Thoracic aorta (tissue), 2 donors: ENCODE results near the gene MIPEP. TPM values are rescaled to one million over a fixed set of nuclear protein-coding genes. Genes with fewer than 3 reads are reported as not detected.
A peak's percentile ranks its signal among the peaks of the same experiment; 100 is the strongest.

Source experiments
- ATAC-seq: fragments of 150-250 bp; one replicate; pipeline ENCODE4 v1.8.0; 2017; ENCODE audit warnings: low read depth; ENCODE audit not compliant: insufficient number of reproducible peaks, low FRiP score
- DNase-seq: peaks from one replicate; pipeline ENCODE4 v3.0.0-alpha.2; 2020; ENCODE audit warnings: low spot score
- H3K27ac ChIP-seq, 2 donors: fragments of 200-600 bp; sonication (generic); 1 replicate in 1 of 2; 2 replicates in 1 of 2; pipeline ENCODE4 v1.5.1; 2016; ENCODE audit warnings: mild to moderate bottlenecking in 2 of 2, moderate library complexity in 2 of 2
- H3K27me3 ChIP-seq: fragments of 200-600 bp; sonication (generic); replicated peaks from 2 replicates; pipeline ENCODE4 v1.6.0; 2016; ENCODE audit warnings: mild to moderate bottlenecking; ENCODE audit not compliant: insufficient read depth
- H3K36me3 ChIP-seq: fragments of 200-600 bp; sonication (generic); one replicate; pipeline ENCODE4 v1.5.1; 2016
- H3K4me1 ChIP-seq, 2 donors: fragments of 200-600 bp; sonication (generic); 1 replicate in 1 of 2; 2 replicates in 1 of 2; pipeline versions ENCODE4 v1.5.1 to v1.6.0; 2016; ENCODE audit warnings: low read depth in 2 of 2, mild to moderate bottlenecking in 1 of 2; ENCODE audit not compliant: control insufficient read depth in 1 of 2
- H3K4me3 ChIP-seq: fragments of 200-600 bp; sonication (generic); 2 replicates; pipeline ENCODE4 v1.5.1; 2016; ENCODE audit warnings: mild to moderate bottlenecking
- H3K9me3 ChIP-seq: fragments of 200-600 bp; sonication (generic); 2 replicates; pipeline ENCODE4 v1.5.1; 2016
- CTCF ChIP-seq: fragments of 200-600 bp; sonication (generic); IDR thresholded peaks from one replicate; pipeline ENCODE4 v1.5.1; 2019; ENCODE audit warnings: antibody characterized with exemption
- total RNA-seq, 2 donors: library from RNA; depleted of rRNA; stranded (reverse); fragments of >200 nt; gene quantifications; one replicate each; pipeline versions ENCODE4 v1.1.0 to v1.2.3, GENCODE V29; 2016

MIPEP gene
- total RNA-seq, 2 donors from 2014 or later = 11.6 to 12.0 TPM

- Histone ChIP-seq H3K4me1 (no peaks in the 10 kb centered on the region), H3K36me3 (peaks cover 10% of the 10 kb centered on the region), H3K27ac (no peak overlapping the region), H3K27me3 (no peaks in the 10 kb centered on the region), H3K4me3 (no peak overlapping the region), H3K9me3 (no peaks in the 10 kb centered on the region)
- TF ChIP-seq CTCF = peak; percentile 7
- DNase-seq (no peak), ATAC-seq (no peak)
Measured at GRCh38 chr13:23876265-23876664, 12.9 kb downstream of the MIPEP start.

- no peaks in the 10 kb centered on the region for H3K4me1 ChIP-seq
- no peak overlapping the region for H3K4me3 ChIP-seq
- TF ChIP-seq CTCF = peak; percentile 62
- DNase-seq = no peak
- H3K27me3 ChIP-seq = no peaks in the 10 kb centered on the region
- ATAC-seq = no peak
- H3K27ac ChIP-seq = no peak overlapping the region
- H3K9me3 ChIP-seq = no peaks in the 10 kb centered on the region
- H3K36me3 ChIP-seq = no peaks in the 10 kb centered on the region
Measured at GRCh38 chr13:23871616-23872220, 17.5 kb downstream of the MIPEP start.

- no peaks in the 10 kb centered on the region for H3K36me3 ChIP-seq
- no peaks in the 10 kb centered on the region for H3K4me1 ChIP-seq
- H3K27ac ChIP-seq = no peak overlapping the region
- DNase-seq (no peak), ATAC-seq (no peak)
- H3K27me3 ChIP-seq = no peaks in the 10 kb centered on the region
- H3K4me3 ChIP-seq = no peak overlapping the region
- no peak for TF ChIP-seq CTCF
- no peaks in the 10 kb centered on the region for H3K9me3 ChIP-seq
Measured at GRCh38 chr13:23870356-23871140, 18.7 kb downstream of the MIPEP start.

- H3K36me3 ChIP-seq = no peaks in the 10 kb centered on the region
- no peaks in the 10 kb centered on the region for H3K4me1 ChIP-seq
- DNase-seq (no peak), ATAC-seq (no peak)
- TF ChIP-seq CTCF = no peak
- H3K27ac ChIP-seq = no peak overlapping the region
- no peaks in the 10 kb centered on the region for H3K27me3 ChIP-seq
- no peak overlapping the region for H3K4me3 ChIP-seq
- H3K9me3 ChIP-seq = no peaks in the 10 kb centered on the region
Measured at GRCh38 chr13:23868521-23868920, 20.7 kb downstream of the MIPEP start.

- Histone ChIP-seq H3K4me1 (no peaks in the 10 kb centered on the region), H3K27ac (no peak overlapping the region), H3K4me3 (no peak overlapping the region), H3K36me3 (no peaks in the 10 kb centered on the region), H3K27me3 (no peaks in the 10 kb centered on the region), H3K9me3 (no peaks in the 10 kb centered on the region)
- DNase-seq (no peak), ATAC-seq (no peak)
- no peak for TF ChIP-seq CTCF
Measured at GRCh38 chr13:23867027-23867491, 22.1 kb downstream of the MIPEP start.
